ENCODE measurements around the gene PDP2. TPM values are rescaled to one million over a fixed set of nuclear protein-coding genes. Genes with fewer than 3 reads are reported as not detected.

PDP2 gene
- total and polyA plus RNA-seq, 12 donors = 1.3 to 27.8 (median 13.0) TPM

DNA sequence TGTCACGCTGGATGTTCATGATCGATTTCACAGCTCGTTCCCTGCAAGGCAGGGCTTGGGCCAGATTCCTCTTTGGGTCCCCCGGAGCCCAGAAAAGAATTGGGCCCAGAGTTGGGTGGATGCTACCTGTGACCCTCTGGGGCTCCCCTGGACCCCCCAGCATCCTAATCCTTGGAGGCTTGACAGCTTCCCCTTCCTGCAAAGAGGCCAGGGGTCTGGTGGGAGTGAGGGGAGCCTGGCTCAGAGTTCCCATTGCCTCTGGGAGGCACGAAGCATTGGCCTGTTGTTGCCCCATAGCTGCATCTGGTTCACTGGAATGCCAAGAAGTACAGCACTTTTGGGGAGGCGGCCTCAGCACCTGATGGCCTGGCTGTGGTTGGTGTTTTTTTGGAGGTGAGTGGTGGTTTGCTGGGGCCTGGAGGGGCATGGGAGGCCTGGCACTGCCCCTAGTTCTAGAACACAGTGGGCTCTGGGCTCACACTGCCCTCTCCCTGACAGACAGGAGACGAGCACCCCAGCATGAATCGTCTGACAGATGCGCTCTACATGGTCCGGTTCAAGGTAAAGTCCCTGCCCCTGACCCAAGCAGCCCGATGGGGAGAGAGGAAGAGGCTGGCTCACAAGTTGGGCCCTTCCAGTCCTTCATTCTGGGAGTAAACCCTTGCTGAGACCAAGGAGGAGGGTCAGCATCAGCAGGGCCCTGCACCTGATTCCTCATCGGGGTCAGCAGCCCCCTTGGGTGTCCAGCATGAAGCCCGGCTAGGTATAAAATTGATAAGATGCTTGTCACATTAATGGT lies 28.9 kb upstream of the PDP2 start:
- 82 to 92% (median 86%) methylated on average over 3 to 13 of the region's 13 CpGs for whole genome bisulfite sequencing, 4 donors
- H3K4me3 ChIP-seq = no peak overlapping the region
- TF ChIP-seq POLR2A (IDR thresholded peaks at IDR 0.05) = no peak
- TF ChIP-seq, protein P1, sequence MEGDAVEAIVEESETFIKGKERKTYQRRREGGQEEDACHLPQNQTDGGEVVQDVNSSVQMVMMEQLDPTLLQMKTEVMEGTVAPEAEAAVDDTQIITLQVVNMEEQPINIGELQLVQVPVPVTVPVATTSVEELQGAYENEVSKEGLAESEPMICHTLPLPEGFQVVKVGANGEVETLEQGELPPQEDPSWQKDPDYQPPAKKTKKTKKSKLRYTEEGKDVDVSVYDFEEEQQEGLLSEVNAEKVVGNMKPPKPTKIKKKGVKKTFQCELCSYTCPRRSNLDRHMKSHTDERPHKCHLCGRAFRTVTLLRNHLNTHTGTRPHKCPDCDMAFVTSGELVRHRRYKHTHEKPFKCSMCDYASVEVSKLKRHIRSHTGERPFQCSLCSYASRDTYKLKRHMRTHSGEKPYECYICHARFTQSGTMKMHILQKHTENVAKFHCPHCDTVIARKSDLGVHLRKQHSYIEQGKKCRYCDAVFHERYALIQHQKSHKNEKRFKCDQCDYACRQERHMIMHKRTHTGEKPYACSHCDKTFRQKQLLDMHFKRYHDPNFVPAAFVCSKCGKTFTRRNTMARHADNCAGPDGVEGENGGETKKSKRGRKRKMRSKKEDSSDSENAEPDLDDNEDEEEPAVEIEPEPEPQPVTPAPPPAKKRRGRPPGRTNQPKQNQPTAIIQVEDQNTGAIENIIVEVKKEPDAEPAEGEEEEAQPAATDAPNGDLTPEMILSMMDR (IDR thresholded peaks at IDR 0.05) = no peak
- DNase-seq = no peak
- intact Hi-C loops (cut with DNase I) = no loop called here
- no peaks in the 10 kb centered on the region for H3K36me3 ChIP-seq (replicated peaks in 1 of 2)
- no peaks in the 10 kb centered on the region for H3K4me1 ChIP-seq (replicated peaks in 1 of 2)
- H3K9me3 ChIP-seq (replicated peaks in 1 of 3) = no peaks in the 10 kb centered on the region
- no peaks in the 10 kb centered on the region for H3K27me3 ChIP-seq
- no peak overlapping the region for H3K27ac ChIP-seq

DNA sequence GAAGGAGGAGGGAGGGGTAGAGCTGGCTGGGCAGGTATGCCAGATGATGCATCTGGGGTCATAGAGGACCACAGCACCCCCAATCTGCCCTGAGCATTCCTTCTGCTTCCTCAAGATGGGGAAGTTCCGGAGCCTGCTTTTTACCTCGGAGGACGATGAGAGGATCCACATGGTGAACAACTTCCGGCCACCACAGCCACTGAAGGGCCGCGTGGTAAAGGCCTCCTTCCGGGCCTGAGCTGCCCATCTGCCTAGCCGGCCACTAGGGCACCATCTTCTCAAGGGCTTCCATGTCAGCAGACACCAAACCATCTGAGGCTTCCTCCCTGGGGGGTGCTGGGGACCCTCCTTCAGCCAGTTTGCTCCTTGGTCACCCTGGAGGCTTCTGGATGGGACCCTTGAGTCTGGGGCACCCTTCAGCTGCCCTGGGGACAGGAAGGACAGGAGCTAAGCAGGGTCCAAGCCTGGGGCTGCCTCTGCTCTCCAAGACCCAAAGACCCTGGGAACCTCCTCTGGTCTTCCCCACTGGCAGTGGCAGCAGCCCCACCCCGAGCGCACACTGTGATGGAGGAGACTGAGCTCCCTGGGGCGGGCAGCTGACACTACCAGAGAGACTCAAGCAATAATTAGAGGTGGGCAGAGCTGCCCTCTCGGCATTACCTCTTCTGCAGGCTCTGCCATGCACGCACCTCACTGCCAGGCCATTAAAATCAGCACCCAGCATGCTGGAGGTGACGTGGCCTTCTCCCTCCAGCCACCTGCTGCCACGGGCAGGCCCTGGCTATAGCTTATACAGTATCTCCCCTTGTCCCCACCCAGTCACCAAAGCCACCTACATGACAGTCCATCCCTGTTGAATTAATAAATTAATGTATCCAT lies 26.8 kb upstream of the PDP2 start:
- DNase-seq = no peak
- 75 to 81% (median 78%) methylated on average over 8 to 15 of the region's 15 CpGs for WGBS, 4 donors
- Histone ChIP-seq H3K27ac (no peak overlapping the region), H3K9me3 (replicated peaks in 1 of 3) (no peaks in the 10 kb centered on the region), H3K4me1 (replicated peaks in 1 of 2) (no peaks in the 10 kb centered on the region), H3K27me3 (no peaks in the 10 kb centered on the region), H3K4me3 (no peak overlapping the region), H3K36me3 (replicated peaks in 1 of 2) (no peaks in the 10 kb centered on the region)
- TF ChIP-seq POLR2A (IDR thresholded peaks at IDR 0.05) = no peak
- TF ChIP-seq, protein P1 (IDR thresholded peaks at IDR 0.05) = no peak
- intact Hi-C loops (cut with DNase I) = no loop called here

DNA sequence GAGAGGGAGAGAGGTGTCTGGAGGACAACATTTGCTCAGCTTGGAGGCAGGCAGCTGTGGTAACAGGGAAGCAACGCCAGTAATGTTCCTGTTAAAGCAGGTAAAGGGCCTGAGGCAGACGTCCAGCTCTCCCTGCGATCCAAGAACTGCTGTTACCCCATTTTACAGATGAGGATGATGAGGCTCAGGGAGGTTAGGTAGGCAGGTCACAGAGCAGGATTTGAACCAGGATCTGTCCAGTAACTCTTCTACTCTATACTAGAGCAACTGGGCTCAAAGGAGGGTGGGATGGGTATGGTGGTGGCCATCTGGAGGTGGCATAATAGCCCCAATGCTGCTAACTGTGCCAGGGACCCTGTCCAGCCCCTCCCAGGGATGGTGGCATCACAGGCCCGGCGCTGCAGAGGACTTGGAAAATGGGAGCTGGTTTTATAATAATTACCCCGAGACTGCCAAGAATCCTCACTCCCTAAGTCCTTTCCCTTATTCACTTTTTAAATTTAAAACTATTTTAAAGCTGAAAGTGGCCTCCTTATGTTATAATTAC lies 24.1 kb upstream of the PDP2 start:
- DNase-seq = no peak
- Histone ChIP-seq H3K4me1 (replicated peaks in 1 of 2) (peaks cover 0 to 5% of the 10 kb centered on the region in 2 donors), H3K9me3 (replicated peaks in 1 of 3) (no peaks in the 10 kb centered on the region), H3K27me3 (no peaks in the 10 kb centered on the region), H3K27ac (no peak overlapping the region), H3K36me3 (replicated peaks in 1 of 2) (no peaks in the 10 kb centered on the region), H3K4me3 (no peak overlapping the region)
- TF ChIP-seq, protein P1 (IDR thresholded peaks at IDR 0.05) = no peak
- no peak for TF ChIP-seq POLR2A (IDR thresholded peaks at IDR 0.05)
- WGBS, 4 donors = 86 to 93% (median 91%) methylated on average over 6 of the region's 6 CpGs
- intact Hi-C loops (cut with DNase I) = no loop called here

DNA sequence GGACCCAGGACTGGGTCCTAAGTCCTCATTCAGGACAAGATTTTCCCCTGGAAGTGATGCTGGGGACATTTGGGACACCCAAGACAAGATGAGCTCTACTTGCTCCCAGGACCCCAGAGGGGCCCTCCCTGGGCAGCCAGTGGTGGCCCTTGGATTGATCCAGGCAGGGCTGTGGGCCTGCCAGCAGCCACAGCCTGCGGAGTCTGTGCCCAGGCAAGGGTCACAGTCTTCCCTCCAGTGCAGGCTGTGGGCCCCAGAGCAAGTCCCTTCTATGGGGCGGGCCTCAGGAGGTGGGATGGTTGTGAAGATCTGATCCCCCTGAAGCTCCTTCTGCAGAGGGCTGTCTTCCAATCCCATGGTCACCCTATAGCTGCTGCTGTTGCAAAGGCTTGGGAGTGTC lies 23.5 kb upstream of the PDP2 start:
- H3K36me3 ChIP-seq (replicated peaks in 1 of 2) = no peaks in the 10 kb centered on the region
- TF ChIP-seq POLR2A (IDR thresholded peaks at IDR 0.05) = no peak
- TF ChIP-seq, protein P1 (IDR thresholded peaks at IDR 0.05) = no peak
- intact Hi-C loops (cut with DNase I) = no loop called here
- H3K9me3 ChIP-seq (replicated peaks in 1 of 3) = no peaks in the 10 kb centered on the region
- WGBS, 4 donors = 95 to 100% (median 100%) methylated on average over 1 to 2 of the region's 2 CpGs; no CpG with 5 or more reads in 1 of the 4 donors
- no peak for DNase-seq
- H3K27ac ChIP-seq = no peak overlapping the region
- H3K27me3 ChIP-seq = no peaks in the 10 kb centered on the region
- no peak overlapping the region for H3K4me3 ChIP-seq
- peaks cover 0 to 5% of the 10 kb centered on the region in 2 donors for H3K4me1 ChIP-seq (replicated peaks in 1 of 2)

Data from adrenal gland (tissue), 12 donors.